Fibroblast of gingiva (primary cell): ENCODE data around the gene LIMS4.
"Not testable (repeated sequence)": the region's sequence is repeated elsewhere in the genome, so short reads cannot be mapped to it uniquely, and the experiment has no call there.

Experiments
- DNase-seq: peaks from one replicate; pipeline ENCODE4 v3.0.0-alpha.2; 2011; ENCODE audit warnings: low read depth

Gene LIMS4

GRCh38 chr2:110449127-110449947 is 23.3 kb downstream of the LIMS4 start:
- DNase-seq = not testable (repeated sequence)

- DNase-seq = not testable (repeated sequence)
Observed at GRCh38 chr2:110446644-110447043, 26.0 kb downstream of the LIMS4 start.

- DNase-seq = not testable (repeated sequence)
Observed at GRCh38 chr2:110443305-110444005, 29.2 kb downstream of the LIMS4 start.

- DNase-seq = not testable (repeated sequence)
Observed at GRCh38 chr2:110441905-110442304, 30.7 kb downstream of the LIMS4 start.

GRCh38 chr2:110434565-110434964 is 38.1 kb downstream of the LIMS4 start:
- DNase-seq = not testable (repeated sequence)

- not testable (repeated sequence) for DNase-seq
Observed at GRCh38 chr2:110425725-110426124, 46.9 kb downstream of the LIMS4 start.

GRCh38 chr2:110424421-110424820 is 48.2 kb downstream of the LIMS4 start:
- not testable (repeated sequence) for DNase-seq

- DNase-seq = not testable (repeated sequence)
Observed at GRCh38 chr2:110423574-110423962, 49.0 kb downstream of the LIMS4 start.

GRCh38 chr2:110422852-110423573 is 49.6 kb downstream of the LIMS4 start:
- DNase-seq = not testable (repeated sequence)

- not testable (repeated sequence) for DNase-seq
Observed at GRCh38 chr2:110420641-110421354, 51.8 kb downstream of the LIMS4 start.

- DNase-seq = not testable (repeated sequence)
Observed at GRCh38 chr2:110407142-110407541, 65.5 kb downstream of the LIMS4 start.

- DNase-seq = not testable (repeated sequence)
Observed at GRCh38 chr2:110404988-110405387, 67.6 kb downstream of the LIMS4 start.

GRCh38 chr2:110404246-110404645 is 68.4 kb downstream of the LIMS4 start:
- not testable (repeated sequence) for DNase-seq

GRCh38 chr2:110401001-110401618 is 71.5 kb downstream of the LIMS4 start:
- DNase-seq = not testable (repeated sequence)

- DNase-seq = not testable (repeated sequence)
Observed at GRCh38 chr2:110399378-110399777, 73.2 kb downstream of the LIMS4 start.

- DNase-seq = not testable (repeated sequence)
Observed at GRCh38 chr2:110395990-110396389, 76.6 kb downstream of the LIMS4 start.
